Liver (tissue), 9 donors: ENCODE data around the gene ROBO2. TPM values are rescaled to one million over a fixed set of nuclear protein-coding genes. Genes with fewer than 3 reads are reported as not detected.

Experiments used
- DNase-seq: peaks from one replicate; pipeline ENCODE4 v3.0.0-alpha.2; 2017; ENCODE audit warnings: low spot score
- H3K27ac ChIP-seq, 2 donors: one replicate each; pipeline ENCODE4 v1.7.0; 2013; ENCODE audit warnings: inconsistent platforms in 2 of 2, low read length in 2 of 2, control low read depth in 1 of 2, low read depth in 1 of 2, mild to moderate bottlenecking in 1 of 2
- H3K27me3 ChIP-seq, 4 donors: one replicate each; pipeline versions ENCODE4 v1.6.1 to v1.7.0; 2013; ENCODE audit warnings: low read length in 3 of 4, inconsistent platforms in 1 of 4, mild to moderate bottlenecking in 1 of 4, moderate library complexity in 1 of 4; ENCODE audit not compliant: control insufficient read depth in 4 of 4, insufficient read depth in 4 of 4
- H3K36me3 ChIP-seq, 4 donors: one replicate each; pipeline versions ENCODE4 v1.6.1 to v1.7.0; 2013; ENCODE audit warnings: low read length in 3 of 4, mild to moderate bottlenecking in 3 of 4, low read depth in 1 of 4, moderate library complexity in 1 of 4; ENCODE audit not compliant: control insufficient read depth in 4 of 4, insufficient read depth in 3 of 4
- H3K4me1 ChIP-seq, 4 donors: one replicate each; pipeline versions ENCODE4 v1.6.1 to v1.7.0; 2013; ENCODE audit warnings: low read length in 3 of 4, mild to moderate bottlenecking in 3 of 4, moderate library complexity in 1 of 4; ENCODE audit not compliant: control insufficient read depth in 4 of 4, insufficient read depth in 4 of 4
- H3K4me3 ChIP-seq, 3 donors: one replicate each; pipeline versions ENCODE4 v1.6.1 to v1.7.0; 2013; ENCODE audit warnings: low read length in 3 of 3, control low read depth in 1 of 3, low read depth in 1 of 3, mild to moderate bottlenecking in 1 of 3
- H3K9ac ChIP-seq, 2 donors: one replicate each; pipeline ENCODE4 v1.7.0; 2013; ENCODE audit warnings: low read length in 2 of 2, mild to moderate bottlenecking in 2 of 2, moderate library complexity in 2 of 2, control low read depth in 1 of 2, low read depth in 1 of 2
- H3K9me3 ChIP-seq, 4 donors: one replicate each; pipeline versions ENCODE4 v1.6.1 to v1.7.0; 2013; ENCODE audit warnings: low read length in 3 of 4; ENCODE audit not compliant: control insufficient read depth in 4 of 4
- ATF3 ChIP-seq: IDR thresholded peaks from 2 replicates; pipeline ENCODE4 v1.6.1; 2016; ENCODE audit warnings: antibody characterized with exemption
- CTCF ChIP-seq: fragments of 150-350 bp; IDR thresholded peaks from 2 replicates; pipeline ENCODE4 v1.5.1; 2017; ENCODE audit warnings: improper control_type of control experiment, low read depth, low read length; ENCODE audit not compliant: missing input control
- EGR1 ChIP-seq, 2 donors: IDR thresholded peaks; 2 replicates each; pipeline ENCODE4 v1.6.1; 2016 to 2018; ENCODE audit warnings: antibody characterized with exemption in 2 of 2, low read depth in 2 of 2
- FOXA1 ChIP-seq: IDR thresholded peaks from 2 replicates; pipeline ENCODE4 v1.6.1; 2016; ENCODE audit warnings: antibody characterized with exemption
- FOXA2 ChIP-seq: IDR thresholded peaks from 2 replicates; pipeline ENCODE4 v1.6.1; 2016; ENCODE audit warnings: antibody characterized with exemption
- GABPA ChIP-seq, 2 donors: IDR thresholded peaks in 1 of 2; conservative IDR thresholded peaks in 1 of 2; 2 replicates each; pipeline ENCODE4 v1.6.1; 2016; ENCODE audit warnings: antibody characterized with exemption in 2 of 2, mild to moderate bottlenecking in 1 of 2, moderate library complexity in 1 of 2
- HNF4A ChIP-seq, 2 donors: conservative IDR thresholded peaks; 2 replicates each; pipeline ENCODE4 v1.6.1; 2016; ENCODE audit warnings: antibody characterized with exemption in 2 of 2, mild to moderate bottlenecking in 2 of 2
- HNF4G ChIP-seq: IDR thresholded peaks from 2 replicates; pipeline ENCODE4 v1.6.1; 2016; ENCODE audit warnings: antibody characterized with exemption
- JUND ChIP-seq, 2 donors: IDR thresholded peaks; 2 replicates each; pipeline ENCODE4 v1.6.1; 2016; ENCODE audit warnings: antibody characterized with exemption in 2 of 2
- MAX ChIP-seq: IDR thresholded peaks from 2 replicates; pipeline ENCODE4 v1.6.1; 2016; ENCODE audit warnings: antibody characterized with exemption
- NR2F2 ChIP-seq: IDR thresholded peaks from 2 replicates; pipeline ENCODE4 v1.6.1; 2016; ENCODE audit warnings: antibody characterized with exemption
- RAD21 ChIP-seq, 2 donors: IDR thresholded peaks; 2 replicates each; pipeline ENCODE4 v1.6.1; 2016; ENCODE audit warnings: antibody characterized with exemption in 2 of 2, mild to moderate bottlenecking in 2 of 2
- REST ChIP-seq: IDR thresholded peaks from 2 replicates; pipeline ENCODE4 v1.6.1; 2016; ENCODE audit warnings: antibody characterized with exemption, mild to moderate bottlenecking
- RXRA ChIP-seq, 2 donors: IDR thresholded peaks; 2 replicates each; pipeline ENCODE4 v1.6.1; 2017 to 2018; ENCODE audit warnings: antibody characterized with exemption in 2 of 2, mild to moderate bottlenecking in 1 of 2
- SP1 ChIP-seq: IDR thresholded peaks from 2 replicates; pipeline ENCODE4 v1.6.1; 2018; ENCODE audit warnings: antibody characterized with exemption, mild to moderate bottlenecking
- TAF1 ChIP-seq: conservative IDR thresholded peaks from 2 replicates; pipeline ENCODE4 v1.6.1; 2016; ENCODE audit warnings: antibody characterized with exemption, mild to moderate bottlenecking
- YY1 ChIP-seq: IDR thresholded peaks from 2 replicates; pipeline ENCODE4 v1.6.1; 2016; ENCODE audit warnings: antibody characterized with exemption, mild to moderate bottlenecking
- ZBTB33 ChIP-seq: IDR thresholded peaks from 2 replicates; pipeline ENCODE4 v1.6.1; 2016; ENCODE audit warnings: antibody characterized with exemption
- WGBS: extraction: QIAGEN DNeasy Blood & Tissue Kit; methylation state at CpG from one replicate; pipeline ENCODE4 v1.1.7; 2013; 5-methylcytosine and 5-hydroxymethylcytosine counted together
- polyA plus RNA-seq, 2 donors: library from polyadenylated mRNA; stranded (reverse) in 1 of 2; unstranded in 1 of 2; fragments of 200-250 nt in 1 of 2; fragments of >200 nt in 1 of 2; fragmentation: Nextera tagmentation in 1 of 2; extraction: Ambion mirVana in 1 of 2; gene quantifications; one replicate each; pipeline versions ENCODE4 v1.2.1 to v1.2.3, GENCODE V29; 2013 to 2015
- total RNA-seq, 2 donors: library from RNA; depleted of rRNA; stranded (reverse); fragments of >200 nt; gene quantifications; one replicate each; pipeline ENCODE4 v1.2.3, GENCODE V29; 2014
- donor health status: healthy.
- donor health status: healthy.
- donor health status: healthy.
- donor health status: healthy.
- donor health status: healthy.

The ROBO2 gene
- total and polyA plus RNA-seq, 4 donors, result 0.22 to 19.4 (median 1.1) TPM

- TF ChIP-seq CTCF, result no peak
- no peak for TF ChIP-seq RXRA (IDR thresholded peaks at IDR 0.05)
- no peak for TF ChIP-seq MAX
Observed at GRCh38 chr3:77460326-77460725, 420.4 kb downstream of the ROBO2 start (continued).

- no peak overlapping the region for H3K9ac ChIP-seq
- DNase-seq, result no peak
- H3K4me3 ChIP-seq, result no peak overlapping the region
- TF ChIP-seq GABPA (IDR thresholded peaks at IDR 0.05 in 1 of 2, conservative IDR thresholded peaks at IDR 0.05 in 1 of 2) (no peak), REST (no peak), RAD21 (IDR thresholded peaks at IDR 0.05) (no peak), FOXA2 (no peak), NR2F2 (no peak), SP1 (no peak), EGR1 (IDR thresholded peaks at IDR 0.05; ENCODE audit: low read depth in 2 of 2) (no peak), FOXA1 (no peak), MAX (no peak), JUND (IDR thresholded peaks at IDR 0.05) (no peak), YY1 (no peak), TAF1 (no peak), ATF3 (no peak), HNF4G (no peak), RXRA (IDR thresholded peaks at IDR 0.05) (no peak), HNF4A (conservative IDR thresholded peaks at IDR 0.05) (no peak), ZBTB33 (no peak)
- no peaks in the 10 kb centered on the region for H3K9me3 ChIP-seq
- no peaks in the 10 kb centered on the region for H3K36me3 ChIP-seq
- 46% methylated on average over 1 of the region's 1 CpG for WGBS
- no peak overlapping the region for H3K27ac ChIP-seq
- no peaks in the 10 kb centered on the region for H3K27me3 ChIP-seq
- H3K4me1 ChIP-seq, result peaks cover 0 to 11% (median 5%) of the 10 kb centered on the region in 4 donors
Observed at GRCh38 chr3:77462951-77463350, 423.1 kb downstream of the ROBO2 start.
